Heart right ventricle (tissue), 16 donors: Measurements from ENCODE around the gene NOSIP. TPM values are rescaled to one million over a fixed set of nuclear protein-coding genes. Genes with fewer than 3 reads are reported as not detected.
A peak's percentile ranks its signal among the peaks of the same experiment; 100 is the strongest.

ENCODE experiments used
- ATAC-seq, 8 donors: fragments of 200-7000 bp; cut with Tn5 transposase; one replicate each; pipeline ENCODE4 v1.9.1; 2020; ENCODE audit warnings: mild to moderate bottlenecking in 8 of 8, moderate library complexity in 8 of 8, moderate number of reproducible peaks in 1 of 8
- DNase-seq, 2 donors: peaks; one replicate each; pipeline ENCODE4 v3.0.0-alpha.2; 2020
- H3K27ac ChIP-seq, 10 donors: fragments of 200-600 bp; sonication (generic) in 2 of 10; one replicate each; pipeline versions ENCODE4 v1.5.0 to v1.8.0; 2020 to 2022; ENCODE audit warnings: mild to moderate bottlenecking in 3 of 10
- H3K27me3 ChIP-seq, 7 donors: fragments of 200-600 bp; one replicate each; pipeline ENCODE4 v1.8.0; 2021 to 2022; ENCODE audit warnings: mild to moderate bottlenecking in 2 of 7
- H3K36me3 ChIP-seq, 9 donors: fragments of 200-600 bp; sonication (generic) in 1 of 9; one replicate each; pipeline versions ENCODE4 v1.5.0 to v1.8.0; 2020 to 2022; ENCODE audit warnings: mild to moderate bottlenecking in 2 of 9
- H3K4me1 ChIP-seq, 9 donors: fragments of 200-600 bp; sonication (generic) in 1 of 9; one replicate each; pipeline versions ENCODE4 v1.5.0 to v1.8.0; 2020 to 2022; ENCODE audit warnings: mild to moderate bottlenecking in 4 of 9
- H3K4me3 ChIP-seq, 10 donors: fragments of 200-600 bp; sonication (generic) in 2 of 10; one replicate each; pipeline versions ENCODE4 v1.5.0 to v1.8.0; 2020 to 2022; ENCODE audit warnings: mild to moderate bottlenecking in 7 of 10, moderate library complexity in 2 of 10
- H3K9me3 ChIP-seq, 11 donors: fragments of 200-600 bp in 10 of 11; sonication (generic) in 2 of 11; one replicate each; pipeline versions ENCODE4 v1.5.0 to v1.8.0; 2013 to 2022; ENCODE audit warnings: mild to moderate bottlenecking in 2 of 11, control low read depth in 1 of 11, moderate library complexity in 1 of 11
- WGBS, 2 donors: extraction: QIAGEN DNeasy Blood & Tissue Kit; methylation state at CpG; one replicate each; pipeline ENCODE4 v1.1.7; 2013; ENCODE audit warnings: inconsistent platforms in 1 of 2; 5-methylcytosine and 5-hydroxymethylcytosine counted together
- intact Hi-C, 10 donors: fragments of 100-400 bp; cut with DNase I; formaldehyde crosslinking; loops; one replicate each; pipeline versions ENCODE4 v1.11.1 to v1.14.2; 2022
- long read RNA-seq, 3 donors: library from polyadenylated mRNA; unstranded; transcript quantifications; one replicate each; pipeline ENCODE4 v2.0.0, GENCODE V29; 2020 to 2021
- polyA plus RNA-seq, 2 donors: library from polyadenylated mRNA; stranded (reverse); fragments of 200-250 nt; gene quantifications; one replicate each; pipeline ENCODE4 v1.2.3, GENCODE V29; 2013
- total RNA-seq, 10 donors: library from RNA; stranded (reverse); fragmentation: NEBNext Ultra II Directional in 3 of 10; extraction: Animal tissue kit (Norgen Biotek cat#: 25700) in 3 of 10; gene quantifications; one replicate each; pipeline versions ENCODE4 v1.2.1 to v1.2.4, GENCODE V29; 2021 to 2023
- TF ChIP-seq, protein P1 (sequence below), 9 donors: fragments of 200-600 bp; sonication (generic) in 2 of 9; IDR thresholded peaks; one replicate each; pipeline versions ENCODE4 v1.5.0 to v1.8.0; 2021 to 2022; ENCODE audit warnings: antibody characterized with exemption in 9 of 9, mild to moderate bottlenecking in 5 of 9, moderate library complexity in 1 of 9
- donor health status: Arrhythmogenic right ventricular cardiomyopathy.
- donor health status: ischemic (EF 13 %, LVEDD 7.1; RV severe dilation, severe dysfunction).
- donor health status: healthy with polysubstance abuse.
- donor health status: DM: no; HTN: yes; CAD: no.
- donor health status: DM: no; HTN: no; CAD: no.
- donor health status: ischemic (EF 25% LVEDD 6.9; RV normal size, moderate dysfunction).
- donor health status: ischemic (EF 25% LVEDD 5.7; RV mildly dilated, moderate dysfunction).
- donor health status: healthy.
- donor health status: DM: yes; HTN: yes; CAD: no.
- donor health status: Ischemic cardiomyopathy.
- donor health status: ischemic (EF 35%, LVEDD 5.7; RV mildly dilated, moderate dysfunction).
- donor health status: nonischemic (EF 11% LVEDD 7.7; RV severe dilation, severe dysfunction).
- donor health status: DM: yes; HTN: yes; CAD: no.
- donor health status: PGD.
- donor health status: ischemic (EF 29% LVEDD 5.4; RV normal size, mild dysfunction).
- donor health status: nonischemic (EF 23%, LVEDD 6.1; RV moderate dilation, normal function).

The NOSIP gene, protein sequence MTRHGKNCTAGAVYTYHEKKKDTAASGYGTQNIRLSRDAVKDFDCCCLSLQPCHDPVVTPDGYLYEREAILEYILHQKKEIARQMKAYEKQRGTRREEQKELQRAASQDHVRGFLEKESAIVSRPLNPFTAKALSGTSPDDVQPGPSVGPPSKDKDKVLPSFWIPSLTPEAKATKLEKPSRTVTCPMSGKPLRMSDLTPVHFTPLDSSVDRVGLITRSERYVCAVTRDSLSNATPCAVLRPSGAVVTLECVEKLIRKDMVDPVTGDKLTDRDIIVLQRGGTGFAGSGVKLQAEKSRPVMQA
- 10 to 100 TPM; 38.0 to 53.9 (median 45.1) TPM for total RNA-seq
- 100 to 1,000 TPM in 1 of 2 donors, 10 to 100 TPM in 1; 82.6 to 120 TPM for polyA plus RNA-seq
- long read RNA-seq, donor 1, transcript NOSIP-204 (9 exons, 1,005 nt): major isoform, 13 of 23 reads
- long read RNA-seq, donor 1, partial matches to known transcripts: 5 of 23 reads
- long read RNA-seq, donor 1, other reads (novel, unspliced or antisense): 4 of 23 reads
- long read RNA-seq, donor 2, transcript NOSIP-204 (9 exons, 1,005 nt): major isoform, 6 of 15 reads
- long read RNA-seq, donor 2, partial matches to known transcripts: 5 of 15 reads
- long read RNA-seq, donor 2, other reads (novel, unspliced or antisense): 3 of 15 reads
- long read RNA-seq, donor 3, transcript NOSIP-204 (9 exons, 1,005 nt): major isoform, 5 of 8 reads
- long read RNA-seq, donor 3, partial matches to known transcripts: 1 of 8 reads
- long read RNA-seq, donor 3, other reads (novel, unspliced or antisense): 2 of 8 reads

DNA sequence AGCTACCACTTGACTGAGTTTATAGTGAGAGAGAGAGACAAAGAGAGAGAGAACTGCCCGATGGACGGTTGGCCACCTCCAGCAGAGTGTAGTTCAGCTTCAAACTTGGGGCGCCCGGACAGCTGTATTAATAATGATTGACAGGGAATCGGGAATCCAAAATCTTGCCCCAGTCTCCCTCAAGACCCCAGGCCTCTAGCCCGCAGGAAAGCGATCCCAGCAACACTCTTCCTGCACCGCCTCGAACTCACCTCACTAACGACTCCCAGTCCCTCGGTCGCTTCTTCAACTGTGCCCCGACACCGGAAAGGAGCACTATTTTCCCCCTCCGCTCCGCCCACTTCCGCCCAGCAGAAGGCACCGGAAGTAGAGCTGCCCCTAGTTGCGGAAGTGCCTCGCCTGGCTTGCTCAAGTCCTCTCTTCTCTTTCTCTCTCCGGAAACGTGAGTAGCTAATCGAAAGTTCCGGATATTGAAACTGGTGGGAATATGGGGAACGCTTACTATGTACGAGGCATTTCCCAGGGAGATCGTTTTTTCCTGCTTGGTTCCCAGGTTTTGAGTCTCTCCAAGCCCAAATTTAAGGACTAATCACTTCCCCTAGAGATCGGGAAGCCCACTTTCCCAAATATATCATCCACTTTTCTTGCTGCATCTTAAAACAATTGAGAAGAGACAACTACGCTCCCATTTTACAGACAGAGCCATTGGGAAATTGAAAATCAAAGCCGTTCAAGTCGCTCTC, at the start of gene NOSIP:
NOSIP (minus strand) TSS at position 293 of the 743 bp plus-strand sequence. CDS start 19,865 bp downstream, outside the sequence.
- WGBS, 2 donors: 3% methylated on average over 31 of the region's 31 CpGs
- intact Hi-C loops: loop anchor here in 3 of 10 donors (5.0 to 10.0 kb wide), 3 partner anchors 87 to 97 kb away; partner anchors contain the start of genes PRMT1 (in 2 of the 3), BCL2L12 (in 1 of the 3) and IRF3 (in 1 of the 3)
- ATAC-seq: peak; percentile 94 to 98 (median 98)
- TF ChIP-seq, protein P1, sequence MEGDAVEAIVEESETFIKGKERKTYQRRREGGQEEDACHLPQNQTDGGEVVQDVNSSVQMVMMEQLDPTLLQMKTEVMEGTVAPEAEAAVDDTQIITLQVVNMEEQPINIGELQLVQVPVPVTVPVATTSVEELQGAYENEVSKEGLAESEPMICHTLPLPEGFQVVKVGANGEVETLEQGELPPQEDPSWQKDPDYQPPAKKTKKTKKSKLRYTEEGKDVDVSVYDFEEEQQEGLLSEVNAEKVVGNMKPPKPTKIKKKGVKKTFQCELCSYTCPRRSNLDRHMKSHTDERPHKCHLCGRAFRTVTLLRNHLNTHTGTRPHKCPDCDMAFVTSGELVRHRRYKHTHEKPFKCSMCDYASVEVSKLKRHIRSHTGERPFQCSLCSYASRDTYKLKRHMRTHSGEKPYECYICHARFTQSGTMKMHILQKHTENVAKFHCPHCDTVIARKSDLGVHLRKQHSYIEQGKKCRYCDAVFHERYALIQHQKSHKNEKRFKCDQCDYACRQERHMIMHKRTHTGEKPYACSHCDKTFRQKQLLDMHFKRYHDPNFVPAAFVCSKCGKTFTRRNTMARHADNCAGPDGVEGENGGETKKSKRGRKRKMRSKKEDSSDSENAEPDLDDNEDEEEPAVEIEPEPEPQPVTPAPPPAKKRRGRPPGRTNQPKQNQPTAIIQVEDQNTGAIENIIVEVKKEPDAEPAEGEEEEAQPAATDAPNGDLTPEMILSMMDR (IDR thresholded peaks at IDR 0.05): no peak
- H3K9me3 ChIP-seq: no peaks in the 10 kb centered on the region
- peak; percentile 93 to 97 for DNase-seq
- peak within 1 kb of the TSS; percentile 46 to 79 (median 68) for H3K4me3 ChIP-seq
- peaks cover 0 to 27% (median 10%) of the 10 kb centered on the region in 9 donors for H3K36me3 ChIP-seq
- H3K4me1 ChIP-seq: peaks cover 5 to 31% (median 29%) of the 10 kb centered on the region in 9 donors
- peak within 1 kb of the TSS; percentile 28 to 89 (median 84) for H3K27ac ChIP-seq
- H3K27me3 ChIP-seq: no peaks in the 10 kb centered on the region

DNA sequence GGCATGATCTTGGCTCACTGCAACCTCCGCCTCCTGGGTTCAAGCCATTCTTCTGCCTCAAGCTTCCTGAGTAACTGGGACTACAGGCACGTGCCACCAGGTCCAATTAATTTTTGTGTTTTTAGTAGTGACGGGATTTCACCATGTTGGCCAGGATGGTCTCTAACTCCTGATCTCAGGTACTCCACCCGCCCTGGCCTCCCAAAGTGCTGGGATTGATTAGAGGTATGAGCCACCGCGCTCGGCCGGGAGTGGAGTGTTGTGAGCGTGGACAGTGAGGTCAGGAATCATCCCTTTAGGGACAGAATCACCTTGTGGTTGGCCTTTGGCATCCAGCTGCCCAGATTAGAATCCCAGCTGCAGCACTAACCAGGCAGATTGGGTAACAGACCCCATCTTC, 49.3 kb upstream of the NOSIP start:
- TF ChIP-seq, protein P1 (IDR thresholded peaks at IDR 0.05): no peak
- peak overlapping the region in 3 of 10 donors; percentile 9 to 39 (median 16) for H3K27ac ChIP-seq
- intact Hi-C loops: no loop called here
- H3K36me3 ChIP-seq: peaks cover 0 to 40% (median 0%) of the 10 kb centered on the region in 9 donors
- peaks cover 3 to 31% (median 13%) of the 10 kb centered on the region in 9 donors for H3K4me1 ChIP-seq
- no peaks in the 10 kb centered on the region for H3K27me3 ChIP-seq
- H3K9me3 ChIP-seq: no peaks in the 10 kb centered on the region
- WGBS, 2 donors: 87 to 93% methylated on average over 9 of the region's 9 CpGs
- no peak overlapping the region for H3K4me3 ChIP-seq
- ATAC-seq: no peak
- no peak for DNase-seq

DNA sequence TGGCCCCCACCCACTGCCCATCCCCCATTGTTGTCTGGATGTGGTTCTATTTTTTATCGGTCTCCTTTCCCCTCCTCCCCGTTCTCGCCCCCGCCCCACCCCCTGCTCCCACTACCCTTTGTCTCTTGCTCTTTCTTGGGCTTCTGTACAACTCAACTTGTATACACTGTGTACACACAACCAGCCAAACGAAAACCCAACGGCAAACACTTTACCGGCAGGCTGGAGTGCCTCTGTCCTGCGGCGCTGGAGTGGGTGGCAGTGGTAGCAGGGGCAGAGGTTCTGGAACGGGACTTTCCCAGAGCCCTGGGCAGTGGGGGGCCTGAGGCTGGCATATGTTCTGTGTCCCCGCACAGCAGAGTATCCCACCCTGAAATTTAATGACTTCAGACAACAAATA, 45.9 kb upstream of the NOSIP start:
- Histone ChIP-seq H3K36me3 (peaks cover 0 to 61% (median 10%) of the 10 kb centered on the region in 9 donors), H3K27me3 (no peaks in the 10 kb centered on the region), H3K27ac (no peak overlapping the region), H3K4me1 (peaks cover 0 to 19% (median 6%) of the 10 kb centered on the region in 9 donors), H3K4me3 (no peak overlapping the region), H3K9me3 (no peaks in the 10 kb centered on the region)
- TF ChIP-seq, protein P1 (IDR thresholded peaks at IDR 0.05): no peak
- no peak for DNase-seq
- no peak for ATAC-seq
- WGBS, 2 donors: 86 to 91% methylated on average over 11 of the region's 11 CpGs
- intact Hi-C loops: no loop called here
